OCI-LY3 (cell line): ENCODE measurements around the gene SLC12A4.

Experiments used
- H2AFZ ChIP-seq: fragments of 200-600, 300-600 bp; shearing (Covaris generic); 2 replicates; pipeline ENCODE4 v1.6.0; 2014; ENCODE audit warnings: antibody characterized with exemption, low read depth, low read length
- H3K27ac ChIP-seq: fragments of 200-600, 300-600 bp; sonication (generic); 2 replicates; pipeline ENCODE4 v1.5.1; 2014; ENCODE audit warnings: mild to moderate bottlenecking, low read length, moderate library complexity, mixed read lengths
- H3K27me3 ChIP-seq: fragments of 200-600, 300-600 bp; sonication (generic); 2 replicates; pipeline ENCODE4 v1.6.1; 2014; ENCODE audit warnings: low read depth, low read length, mixed read lengths
- H3K36me3 ChIP-seq: fragments of 200-600, 300-600 bp; sonication (generic); replicated peaks from 2 replicates; pipeline ENCODE3; 2014; ENCODE audit warnings: low read depth, low read length, mixed read lengths
- H3K4me1 ChIP-seq: fragments of 300-600, 200-600 bp; sonication (generic); 2 replicates; pipeline ENCODE4 v1.6.1; 2014; ENCODE audit warnings: low read length, mixed read lengths
- H3K4me2 ChIP-seq: fragments of 200-600, 300-600 bp; sonication (generic); 2 replicates; pipeline ENCODE4 v1.6.1; 2014; ENCODE audit warnings: low read length, mixed read lengths
- H3K4me3 ChIP-seq: fragments of 300-600, 200-600 bp; sonication (generic); 2 replicates; pipeline ENCODE4 v1.5.1; 2014; ENCODE audit warnings: antibody characterized with exemption, mild to moderate bottlenecking, low read length, moderate library complexity
- H3K79me2 ChIP-seq: fragments of 300-600, 200-600 bp; shearing (Covaris generic); 2 replicates; pipeline ENCODE4 v1.6.1; 2014; ENCODE audit warnings: mild to moderate bottlenecking, low read length, mixed read lengths
- H3K9ac ChIP-seq: fragments of 300-600, 200-600 bp; shearing (Covaris generic); 2 replicates; pipeline ENCODE4 v1.6.0; 2014; ENCODE audit warnings: mild to moderate bottlenecking, low read length, moderate library complexity
- H3K9me3 ChIP-seq: fragments of 200-600, 300-600 bp; shearing (Covaris generic); 2 replicates; pipeline ENCODE4 v1.6.1; 2014; ENCODE audit warnings: low read length, mixed read lengths; ENCODE audit not compliant: insufficient read depth
- H4K20me1 ChIP-seq: fragments of 200-600, 300-600 bp; sonication (generic); 2 replicates; pipeline ENCODE4 v1.6.1; 2016; ENCODE audit warnings: low read length, mixed read lengths; ENCODE audit not compliant: insufficient read depth
- EZH2phosphoT487 ChIP-seq: fragments of 200-600 bp; shearing (Covaris generic); IDR thresholded peaks from 2 replicates; pipeline ENCODE4 v1.6.1; 2018; ENCODE audit warnings: antibody characterized with exemption, mixed run types, low read depth
- TF ChIP-seq, protein P1 (sequence below): fragments of 200-600, 300-600 bp; sonication (generic); IDR thresholded peaks from 2 replicates; pipeline ENCODE4 v1.5.1; 2014; ENCODE audit warnings: antibody characterized with exemption, low read length, low read depth

The SLC12A4 gene

DNA sequence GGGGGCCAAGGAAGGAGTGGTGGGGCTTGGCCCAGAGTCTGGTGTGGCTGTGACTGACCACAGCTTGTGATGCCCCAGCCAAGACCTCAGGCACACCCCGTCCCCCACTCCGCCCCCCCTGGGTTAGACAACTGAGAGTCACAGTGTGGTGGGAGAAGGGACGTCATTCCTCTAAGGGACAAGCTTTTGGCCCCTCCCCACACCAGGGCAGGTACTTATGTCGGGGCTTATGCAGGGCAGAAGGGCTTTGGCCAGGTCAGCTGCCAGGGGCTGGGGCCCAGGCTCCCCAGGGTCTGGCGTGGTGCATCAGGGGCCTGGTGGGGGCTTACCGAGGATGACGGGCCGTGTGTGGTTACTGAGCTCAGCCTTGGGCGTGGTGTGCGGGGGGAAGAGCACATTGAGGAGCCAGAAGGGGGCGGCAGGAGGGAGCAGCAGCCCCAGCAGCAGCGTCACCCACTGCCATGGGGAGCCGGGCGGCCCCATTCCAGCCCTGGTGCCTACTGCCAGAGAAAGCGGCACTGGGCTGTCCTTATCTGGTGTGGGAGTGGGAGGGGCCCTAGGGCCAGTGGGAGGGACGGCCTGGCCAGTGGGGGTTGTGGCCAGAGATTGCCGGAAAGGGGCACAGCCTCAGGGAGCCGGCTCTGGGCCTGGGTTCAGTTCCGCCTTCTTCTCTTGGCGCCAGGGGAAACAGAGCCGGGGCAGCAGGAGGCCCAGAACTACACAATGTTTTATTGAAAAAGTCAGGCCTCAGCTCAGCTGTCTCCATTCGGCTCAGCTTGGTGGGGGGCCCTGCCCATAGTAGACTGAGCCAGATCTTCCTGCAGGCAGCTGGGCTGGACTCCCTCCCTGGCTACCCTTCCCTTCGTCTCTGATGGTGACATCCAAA lies 24.6 kb downstream of the SLC12A4 start, which contains the start of gene LCAT:
LCAT (minus strand) TSS at position 502 of the 886 bp plus-strand sequence; CDS start at position 483, 19 bp downstream.
- peaks cover 42% of the 10 kb centered on the region for H3K36me3 ChIP-seq
- H3K4me1 ChIP-seq, result no peaks in the 10 kb centered on the region
- H3K4me2 ChIP-seq, result no peak within 1 kb of the TSS
- H3K4me3 ChIP-seq, result no peak within 1 kb of the TSS
- H2AFZ ChIP-seq, result no peak within 1 kb of the TSS
- TF ChIP-seq EZH2phosphoT487, result no peak
- TF ChIP-seq, protein P1, sequence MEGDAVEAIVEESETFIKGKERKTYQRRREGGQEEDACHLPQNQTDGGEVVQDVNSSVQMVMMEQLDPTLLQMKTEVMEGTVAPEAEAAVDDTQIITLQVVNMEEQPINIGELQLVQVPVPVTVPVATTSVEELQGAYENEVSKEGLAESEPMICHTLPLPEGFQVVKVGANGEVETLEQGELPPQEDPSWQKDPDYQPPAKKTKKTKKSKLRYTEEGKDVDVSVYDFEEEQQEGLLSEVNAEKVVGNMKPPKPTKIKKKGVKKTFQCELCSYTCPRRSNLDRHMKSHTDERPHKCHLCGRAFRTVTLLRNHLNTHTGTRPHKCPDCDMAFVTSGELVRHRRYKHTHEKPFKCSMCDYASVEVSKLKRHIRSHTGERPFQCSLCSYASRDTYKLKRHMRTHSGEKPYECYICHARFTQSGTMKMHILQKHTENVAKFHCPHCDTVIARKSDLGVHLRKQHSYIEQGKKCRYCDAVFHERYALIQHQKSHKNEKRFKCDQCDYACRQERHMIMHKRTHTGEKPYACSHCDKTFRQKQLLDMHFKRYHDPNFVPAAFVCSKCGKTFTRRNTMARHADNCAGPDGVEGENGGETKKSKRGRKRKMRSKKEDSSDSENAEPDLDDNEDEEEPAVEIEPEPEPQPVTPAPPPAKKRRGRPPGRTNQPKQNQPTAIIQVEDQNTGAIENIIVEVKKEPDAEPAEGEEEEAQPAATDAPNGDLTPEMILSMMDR, result no peak
- H3K9ac ChIP-seq, result no peak within 1 kb of the TSS
- peaks cover 6% of the 10 kb centered on the region; the same call in 1 of the 2 replicates for H3K79me2 ChIP-seq
- H3K27ac ChIP-seq, result no peak within 1 kb of the TSS
- no peaks in the 10 kb centered on the region for H3K9me3 ChIP-seq
- no peaks in the 10 kb centered on the region for H3K27me3 ChIP-seq
- peaks cover 18% of the 10 kb centered on the region; the same call in 1 of the 2 replicates for H4K20me1 ChIP-seq

DNA sequence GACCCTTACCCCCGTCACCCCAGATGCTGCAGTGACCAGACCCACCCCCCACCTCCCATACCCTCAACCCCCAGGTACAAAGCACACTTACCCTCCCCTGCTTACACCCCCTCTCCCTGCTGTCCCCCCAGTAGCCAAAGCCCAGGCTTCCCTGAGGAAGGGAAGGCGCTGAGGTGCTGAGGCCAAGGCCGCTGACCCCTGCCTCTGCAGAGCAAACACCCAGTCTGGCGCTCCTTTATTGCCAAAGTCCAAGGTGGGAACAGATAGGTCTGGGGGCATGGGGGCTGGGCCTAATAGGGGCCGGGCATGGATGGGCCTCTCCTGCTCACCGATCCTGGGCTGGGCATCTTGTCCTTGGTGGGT lies 25.2 kb downstream of the SLC12A4 start:
- Histone ChIP-seq H3K4me2 (no peak overlapping the region), H3K9me3 (no peaks in the 10 kb centered on the region), H2AFZ (no peak overlapping the region), H3K4me3 (no peak overlapping the region), H3K36me3 (peaks cover 37% of the 10 kb centered on the region), H3K27ac (no peak overlapping the region), H4K20me1 (peaks cover 18% of the 10 kb centered on the region; the same call in 1 of the 2 replicates), H3K27me3 (no peaks in the 10 kb centered on the region), H3K4me1 (no peaks in the 10 kb centered on the region), H3K9ac (no peak overlapping the region), H3K79me2 (peaks cover 6% of the 10 kb centered on the region; the same call in 1 of the 2 replicates)
- TF ChIP-seq, protein P1, result no peak
- TF ChIP-seq EZH2phosphoT487, result no peak

DNA sequence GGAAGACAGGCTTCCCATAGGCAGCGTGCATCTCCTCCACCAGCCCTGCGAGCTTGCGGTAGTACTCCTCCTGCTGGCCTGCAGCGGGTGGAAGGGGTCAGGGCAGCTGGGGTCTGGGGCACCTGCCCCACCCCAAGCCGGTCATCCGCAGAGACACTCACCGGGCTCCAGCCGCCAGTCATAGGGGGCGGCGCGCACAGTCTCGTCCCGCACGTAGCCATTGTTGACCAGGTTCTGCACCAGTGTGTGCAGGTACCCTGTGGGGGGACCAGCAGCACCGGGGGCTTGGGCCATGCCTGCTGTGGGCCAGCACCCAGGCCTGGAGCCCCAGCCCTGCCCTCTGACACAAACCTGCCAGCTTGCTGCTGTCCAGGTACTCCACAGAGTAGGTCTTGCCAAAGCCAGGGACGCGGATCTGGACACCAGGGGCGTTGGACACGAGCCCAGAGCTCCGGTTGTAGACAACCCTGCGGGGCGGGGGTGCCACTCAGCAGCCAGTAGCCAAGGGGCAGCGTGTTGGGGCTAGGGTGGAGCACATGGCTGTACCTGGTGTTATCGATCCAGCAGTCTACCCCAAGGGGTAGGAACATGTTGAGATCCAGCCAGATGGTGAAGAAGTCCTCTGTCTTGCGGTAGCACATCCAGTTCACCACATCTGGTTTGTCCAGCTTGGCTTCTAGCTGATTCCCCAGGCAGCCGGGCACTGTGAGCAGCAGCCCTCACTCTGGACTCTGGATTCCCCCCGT lies 25.8 kb downstream of the SLC12A4 start:
- Histone ChIP-seq H4K20me1 (peaks cover 18% of the 10 kb centered on the region; the same call in 1 of the 2 replicates), H3K79me2 (peaks cover 10% of the 10 kb centered on the region), H3K4me1 (no peaks in the 10 kb centered on the region), H3K4me2 (no peak overlapping the region), H3K4me3 (no peak overlapping the region), H3K27me3 (no peaks in the 10 kb centered on the region), H3K9me3 (no peaks in the 10 kb centered on the region), H3K9ac (no peak overlapping the region), H3K27ac (no peak overlapping the region), H2AFZ (no peak overlapping the region), H3K36me3 (peaks cover 34% of the 10 kb centered on the region)
- TF ChIP-seq, protein P1, result no peak
- no peak for TF ChIP-seq EZH2phosphoT487

DNA sequence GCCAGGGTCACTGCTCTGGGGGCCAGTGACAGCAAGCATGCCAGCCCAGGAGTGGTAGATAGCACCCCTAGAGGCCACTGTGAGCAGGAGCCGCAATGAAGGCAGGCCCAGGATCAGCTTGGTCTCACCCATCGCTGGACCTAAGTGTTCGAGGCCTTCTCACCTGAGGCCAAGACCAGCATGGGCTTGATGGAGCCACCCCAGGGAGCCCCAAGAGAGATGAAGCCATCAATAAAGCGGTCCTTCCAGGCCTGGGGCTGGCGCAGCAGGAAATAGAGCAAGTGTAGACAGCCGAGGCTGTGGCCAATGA lies 26.3 kb downstream of the SLC12A4 start:
- Histone ChIP-seq H3K9ac (no peak overlapping the region), H2AFZ (no peak overlapping the region), H4K20me1 (peaks cover 18% of the 10 kb centered on the region; the same call in 1 of the 2 replicates), H3K4me1 (peaks cover 5% of the 10 kb centered on the region), H3K9me3 (no peaks in the 10 kb centered on the region), H3K36me3 (peaks cover 35% of the 10 kb centered on the region), H3K79me2 (peaks cover 15% of the 10 kb centered on the region), H3K4me2 (no peak overlapping the region), H3K27me3 (no peaks in the 10 kb centered on the region), H3K4me3 (no peak overlapping the region), H3K27ac (no peak overlapping the region)
- TF ChIP-seq, protein P1, result peak; percentile 74
- TF ChIP-seq EZH2phosphoT487, result no peak
